ENCODE results near the gene RFX2. TPM values are rescaled to one million over a fixed set of nuclear protein-coding genes. Genes with fewer than 3 reads are reported as not detected.
A peak's percentile ranks its signal among the peaks of the same experiment; 100 is the strongest.

RFX2 gene
- total RNA-seq, 6 experiments from 2014 or later, result 6.3 to 9.5 (median 6.9) TPM

DNA sequence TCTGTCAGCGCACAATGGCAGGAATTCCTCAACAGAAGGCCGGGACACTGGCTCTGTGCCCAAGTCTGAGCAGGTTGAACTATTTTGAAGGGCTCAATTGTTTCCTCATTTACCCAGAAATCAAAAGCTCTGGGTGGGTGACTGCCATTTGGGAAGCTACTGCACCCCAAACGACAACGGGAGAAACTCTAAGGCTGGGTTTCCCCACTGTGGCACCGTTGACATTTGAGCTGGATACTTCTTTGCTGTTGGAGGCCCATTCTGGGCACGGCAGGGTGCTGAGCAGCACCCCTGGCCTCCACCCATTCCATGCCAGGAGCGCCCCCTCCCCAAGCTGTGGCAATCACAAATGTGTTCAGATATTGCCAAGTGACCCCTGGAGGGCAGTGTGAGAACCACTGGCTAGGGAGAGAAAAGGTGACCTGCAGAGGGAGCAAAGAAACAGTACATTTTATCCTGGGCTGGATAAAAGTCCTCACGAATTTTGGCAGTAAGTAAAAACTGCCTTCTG, 62.5 kb downstream of the RFX2 start:
- no peaks in the 10 kb centered on the region for H3K36me3 Mint-ChIP-seq (ENCODE audit: low read depth)
- H3K9me3 Mint-ChIP-seq, result no peaks in the 10 kb centered on the region
- peak; percentile 62 for DNase-seq
- peaks cover 23% of the 10 kb centered on the region for H3K4me1 Mint-ChIP-seq (ENCODE audit: low read depth)
- no peak overlapping the region; the same call in 1 of the 2 replicates for H3K27ac Mint-ChIP-seq
- TF ChIP-seq, protein P1, sequence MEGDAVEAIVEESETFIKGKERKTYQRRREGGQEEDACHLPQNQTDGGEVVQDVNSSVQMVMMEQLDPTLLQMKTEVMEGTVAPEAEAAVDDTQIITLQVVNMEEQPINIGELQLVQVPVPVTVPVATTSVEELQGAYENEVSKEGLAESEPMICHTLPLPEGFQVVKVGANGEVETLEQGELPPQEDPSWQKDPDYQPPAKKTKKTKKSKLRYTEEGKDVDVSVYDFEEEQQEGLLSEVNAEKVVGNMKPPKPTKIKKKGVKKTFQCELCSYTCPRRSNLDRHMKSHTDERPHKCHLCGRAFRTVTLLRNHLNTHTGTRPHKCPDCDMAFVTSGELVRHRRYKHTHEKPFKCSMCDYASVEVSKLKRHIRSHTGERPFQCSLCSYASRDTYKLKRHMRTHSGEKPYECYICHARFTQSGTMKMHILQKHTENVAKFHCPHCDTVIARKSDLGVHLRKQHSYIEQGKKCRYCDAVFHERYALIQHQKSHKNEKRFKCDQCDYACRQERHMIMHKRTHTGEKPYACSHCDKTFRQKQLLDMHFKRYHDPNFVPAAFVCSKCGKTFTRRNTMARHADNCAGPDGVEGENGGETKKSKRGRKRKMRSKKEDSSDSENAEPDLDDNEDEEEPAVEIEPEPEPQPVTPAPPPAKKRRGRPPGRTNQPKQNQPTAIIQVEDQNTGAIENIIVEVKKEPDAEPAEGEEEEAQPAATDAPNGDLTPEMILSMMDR (IDR thresholded peaks at IDR 0.05), result peak; percentile 88
- H3K4me3 Mint-ChIP-seq, result no peak overlapping the region
- peaks cover 2% of the 10 kb centered on the region; the same call in 1 of the 2 replicates for H3K27me3 Mint-ChIP-seq (ENCODE audit: insufficient read depth)

DNA sequence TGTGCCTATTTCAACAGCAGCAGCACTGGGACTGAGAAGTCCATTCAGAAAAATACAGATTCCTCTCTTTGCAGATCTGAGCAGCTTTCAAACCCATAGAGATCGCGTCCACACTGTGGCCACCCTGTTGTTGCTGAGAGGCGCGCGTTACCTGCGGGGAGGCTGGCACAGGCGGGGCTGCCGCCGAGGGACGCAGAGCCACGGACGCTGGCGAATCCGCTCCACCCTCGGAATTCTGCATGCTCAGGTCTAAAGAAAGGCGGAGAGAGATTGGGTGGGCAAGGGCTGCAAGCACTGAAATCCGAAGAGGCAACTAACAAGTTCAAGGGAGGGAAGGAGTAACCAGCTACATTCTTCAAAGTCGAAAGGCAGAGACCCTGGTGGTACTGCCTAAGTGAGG, 63.0 kb downstream of the RFX2 start:
- Mint-ChIP-seq H3K4me3 (no peak overlapping the region), H3K4me1 (ENCODE audit: low read depth) (peaks cover 23% of the 10 kb centered on the region), H3K9me3 (no peaks in the 10 kb centered on the region), H3K27ac (no peak overlapping the region), H3K36me3 (ENCODE audit: low read depth) (no peaks in the 10 kb centered on the region), H3K27me3 (ENCODE audit: insufficient read depth) (peaks cover 2% of the 10 kb centered on the region; the same call in 1 of the 2 replicates)
- TF ChIP-seq, protein P1 (IDR thresholded peaks at IDR 0.05), result no peak
- DNase-seq, result no peak

DNA sequence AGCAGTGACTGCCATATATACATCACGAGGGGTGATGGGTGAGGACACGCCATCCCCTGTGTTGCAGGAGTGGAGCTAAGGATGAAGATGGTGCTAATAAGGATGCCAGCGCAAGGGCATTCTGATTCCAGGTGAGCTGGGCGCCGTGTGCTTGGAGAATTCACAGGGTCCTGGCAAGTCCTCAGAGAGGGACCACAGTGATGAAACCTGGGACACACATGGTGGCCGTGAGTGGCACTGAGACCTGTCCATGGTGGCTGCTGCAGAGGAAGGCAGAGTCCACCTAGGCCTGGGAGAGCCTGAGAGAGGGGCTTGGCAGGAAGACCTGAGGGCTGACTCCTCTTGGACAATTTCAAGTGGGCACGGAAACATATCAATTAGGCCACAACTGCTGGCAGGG, 65.2 kb downstream of the RFX2 start:
- Mint-ChIP-seq H3K27me3 (ENCODE audit: insufficient read depth) (peaks cover 2% of the 10 kb centered on the region), H3K9me3 (no peaks in the 10 kb centered on the region), H3K27ac (no peak overlapping the region), H3K4me3 (no peak overlapping the region), H3K36me3 (ENCODE audit: low read depth) (no peaks in the 10 kb centered on the region), H3K4me1 (ENCODE audit: low read depth) (peaks cover 17% of the 10 kb centered on the region)
- no peak for DNase-seq
- TF ChIP-seq, protein P1 (IDR thresholded peaks at IDR 0.05), result no peak

DNA sequence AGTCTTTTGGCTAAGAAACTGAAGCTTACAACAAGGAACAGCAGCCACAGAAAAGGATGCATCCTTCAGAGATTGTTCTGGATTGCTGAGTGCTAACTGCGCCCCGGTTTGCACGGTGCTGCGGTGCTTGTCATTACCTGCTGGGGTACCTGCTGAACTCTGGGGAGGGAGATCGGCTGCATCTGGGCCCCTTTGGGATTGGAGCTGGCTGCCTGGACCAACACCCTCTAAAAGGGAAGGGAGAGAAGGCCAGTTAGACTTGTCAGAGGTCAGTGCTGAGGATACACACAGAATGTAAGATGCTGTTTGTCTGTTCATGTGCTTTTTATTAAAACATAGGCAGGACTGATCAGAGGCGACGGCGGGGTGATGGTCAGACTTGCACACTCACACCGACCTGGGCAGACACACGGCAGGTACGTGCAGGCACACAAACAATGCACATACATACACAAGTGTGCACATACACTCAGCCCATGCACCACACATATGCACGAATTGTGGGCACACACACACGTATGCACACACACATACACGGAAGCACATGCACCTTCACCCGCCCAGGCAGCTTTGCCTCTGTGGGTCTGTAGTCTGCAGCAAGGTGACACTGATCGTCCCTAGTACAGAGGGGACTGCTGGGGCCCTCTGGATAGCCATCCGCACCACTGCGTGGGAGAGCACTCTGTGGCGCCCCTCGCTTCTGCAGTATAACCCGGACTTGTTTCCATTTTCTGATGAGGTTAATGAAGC, 66.1 kb downstream of the RFX2 start:
- H3K9me3 Mint-ChIP-seq, result no peaks in the 10 kb centered on the region
- H3K27ac Mint-ChIP-seq, result no peak overlapping the region

DNA sequence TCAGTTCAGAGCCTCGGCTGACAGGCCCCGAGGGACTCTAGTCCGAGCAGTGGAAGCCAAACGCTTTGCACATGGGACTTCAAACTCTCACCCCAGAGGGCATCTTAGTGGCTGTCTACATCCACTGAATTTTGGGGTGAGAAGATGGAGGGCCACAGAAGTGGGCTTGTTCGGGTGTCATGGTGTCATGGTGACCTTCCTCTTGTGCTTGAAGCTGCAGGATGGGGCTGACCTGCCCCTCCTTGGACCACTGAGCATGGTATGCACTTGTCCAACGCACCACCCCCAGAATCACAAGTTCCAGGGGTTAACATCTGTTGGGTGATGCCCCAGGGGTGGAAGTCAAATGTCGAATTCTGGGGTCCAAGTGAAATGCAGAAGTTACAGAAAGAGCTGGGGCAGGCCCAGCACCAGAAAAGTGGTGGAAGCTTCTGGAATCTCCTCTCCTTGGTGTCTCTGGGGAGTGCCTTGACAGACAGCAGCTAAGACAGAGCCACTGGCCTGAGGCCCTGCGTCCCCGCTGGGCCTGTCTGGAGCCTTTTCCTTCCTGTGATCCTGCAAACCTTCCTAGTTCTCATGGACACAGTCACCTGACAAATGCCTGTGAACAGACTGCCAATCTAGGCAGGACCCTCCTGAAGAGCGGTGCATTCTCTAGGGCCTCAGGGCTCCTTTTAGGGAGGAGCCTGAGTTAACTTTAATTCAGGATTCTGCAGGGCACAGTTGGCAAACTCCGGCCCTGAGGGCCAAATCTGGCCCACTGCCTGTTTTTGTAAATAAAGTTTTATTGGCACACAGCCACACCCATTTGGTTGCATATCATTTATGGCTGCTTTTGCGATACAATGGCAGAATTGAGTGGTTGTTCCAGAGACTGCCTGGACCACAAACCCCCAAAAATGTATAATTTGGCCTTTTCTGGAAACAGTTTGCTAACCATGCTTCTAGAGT, 67.2 kb downstream of the RFX2 start:
- no peak for DNase-seq
- Mint-ChIP-seq H3K36me3 (ENCODE audit: low read depth) (peaks cover 10% of the 10 kb centered on the region), H3K27ac (no peak overlapping the region), H3K9me3 (no peaks in the 10 kb centered on the region), H3K4me1 (ENCODE audit: low read depth) (peaks cover 9% of the 10 kb centered on the region), H3K27me3 (ENCODE audit: insufficient read depth) (peaks cover 2% of the 10 kb centered on the region), H3K4me3 (no peak overlapping the region)
- TF ChIP-seq, protein P1 (IDR thresholded peaks at IDR 0.05), result no peak

More for the DNA sequence above, 66.1 kb downstream of the RFX2 start:
- no peak for DNase-seq
- peaks cover 14% of the 10 kb centered on the region for H3K4me1 Mint-ChIP-seq (ENCODE audit: low read depth)
- H3K4me3 Mint-ChIP-seq, result no peak overlapping the region
- H3K36me3 Mint-ChIP-seq (ENCODE audit: low read depth), result peaks cover under 1% of the 10 kb centered on the region
- H3K27me3 Mint-ChIP-seq (ENCODE audit: insufficient read depth), result peaks cover 2% of the 10 kb centered on the region
- TF ChIP-seq, protein P1 (IDR thresholded peaks at IDR 0.05), result no peak

Data from HFFc6 (cell line).